Neural cell (in vitro differentiated cells): ENCODE data around the gene GSTM3.

Experiments used
- CTCF ChIP-seq: fragments of 450-650 bp; IDR thresholded peaks from 2 replicates; pipeline ENCODE4 v1.5.1; 2014; ENCODE audit warnings: antibody characterized with exemption, mild to moderate bottlenecking, moderate library complexity; ENCODE audit not compliant: poor library complexity, severe bottlenecking
- EZH2 ChIP-seq: fragments of 200-600, 300-800 bp; shearing (Covaris generic), sonication (generic); IDR thresholded peaks from 2 replicates; pipeline ENCODE4 v1.6.1; 2014; ENCODE audit warnings: antibody characterized with exemption, low read length, borderline replicate concordance, mild to moderate bottlenecking; ENCODE audit not compliant: insufficient read depth, poor library complexity, severe bottlenecking
- MXI1 ChIP-seq: fragments of 450-650 bp; conservative IDR thresholded peaks from 2 replicates; pipeline ENCODE4 v1.6.1; 2014; ENCODE audit warnings: antibody characterized with exemption, mild to moderate bottlenecking; ENCODE audit not compliant: poor library complexity, severe bottlenecking
- RAD21 ChIP-seq: fragments of 450-650 bp; conservative IDR thresholded peaks from 2 replicates; pipeline ENCODE4 v1.6.1; 2014; ENCODE audit warnings: antibody characterized with exemption, mild to moderate bottlenecking, moderate library complexity
- REST ChIP-seq: IDR thresholded peaks from 2 replicates; pipeline ENCODE4 v1.6.1; 2012; ENCODE audit warnings: borderline replicate concordance
- TAF1 ChIP-seq: IDR thresholded peaks from 2 replicates; pipeline ENCODE4 v1.6.1; 2012; ENCODE audit warnings: low read depth

GRCh38 chr1:109757936-109758786 lies 17.3 kb upstream of the GSTM3 start:
- TF ChIP-seq EZH2 (no peak), CTCF (no peak), RAD21 (no peak), REST (no peak), TAF1 (no peak), MXI1 (no peak)
